Urinary bladder (tissue), 4 donors: ENCODE data around the gene MTM1. TPM values are rescaled to one million over a fixed set of nuclear protein-coding genes. Genes with fewer than 3 reads are reported as not detected.

Source experiments
- DNase-seq: peaks from one replicate; pipeline ENCODE4 v3.0.0-alpha.2; 2015; ENCODE audit errors: extremely low spot score
- H3K27ac ChIP-seq: one replicate; pipeline ENCODE4 v1.5.1; 2013; ENCODE audit warnings: low read depth, mild to moderate bottlenecking, moderate library complexity
- H3K36me3 ChIP-seq: one replicate; pipeline ENCODE4 v1.6.1; 2013; ENCODE audit warnings: mild to moderate bottlenecking, moderate library complexity; ENCODE audit not compliant: insufficient read depth
- H3K4me1 ChIP-seq: one replicate; pipeline ENCODE4 v1.6.1; 2013; ENCODE audit warnings: mild to moderate bottlenecking, moderate library complexity; ENCODE audit not compliant: insufficient read depth
- H3K4me3 ChIP-seq: one replicate; pipeline ENCODE4 v1.5.1; 2013; ENCODE audit warnings: low read depth, low read length
- WGBS: extraction: QIAGEN DNeasy Blood & Tissue Kit; methylation state at CpG from one replicate; pipeline ENCODE4 v1.1.7; 2013; 5-methylcytosine and 5-hydroxymethylcytosine counted together
- polyA plus RNA-seq: library from polyadenylated mRNA; stranded (reverse); fragments of 200-250 nt; gene quantifications from one replicate; pipeline ENCODE4 v1.2.3, GENCODE V29; 2013
- total RNA-seq: library from RNA; depleted of rRNA; stranded (reverse); fragments of >200 nt; gene quantifications from one replicate; pipeline ENCODE4 v1.2.3, GENCODE V29; 2014
- donor health status: healthy with polysubstance abuse.
- donor health status: healthy.

The MTM1 gene
- total and polyA plus RNA-seq, 2 donors = 9.7 to 18.5 TPM

DNA sequence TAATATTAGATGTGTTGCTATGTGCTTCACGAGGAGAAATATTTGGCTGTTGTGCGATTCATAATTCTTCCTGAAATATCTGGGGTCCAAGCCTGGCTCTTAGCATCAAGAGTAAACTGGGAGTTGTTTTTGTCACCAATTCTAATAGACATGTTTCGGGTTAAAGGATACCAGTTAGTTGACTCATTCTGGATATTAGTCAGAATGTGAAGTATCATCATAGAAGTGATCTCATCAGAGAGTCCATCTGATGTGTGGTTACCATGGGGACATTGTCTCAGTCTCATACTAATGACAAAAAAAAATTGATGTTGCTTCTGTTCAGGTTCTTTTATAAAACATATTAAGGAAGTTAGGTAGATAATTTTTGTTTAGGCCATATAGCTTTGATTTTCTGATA is 67.5 kb downstream of the MTM1 start:
- no peaks in the 10 kb centered on the region for H3K4me1 ChIP-seq
- DNase-seq = no peak
- WGBS = 70% methylated on average over 3 of the region's 3 CpGs
- H3K36me3 ChIP-seq = peaks cover 4% of the 10 kb centered on the region
- H3K27ac ChIP-seq = no peak overlapping the region
- no peak overlapping the region for H3K4me3 ChIP-seq

DNA sequence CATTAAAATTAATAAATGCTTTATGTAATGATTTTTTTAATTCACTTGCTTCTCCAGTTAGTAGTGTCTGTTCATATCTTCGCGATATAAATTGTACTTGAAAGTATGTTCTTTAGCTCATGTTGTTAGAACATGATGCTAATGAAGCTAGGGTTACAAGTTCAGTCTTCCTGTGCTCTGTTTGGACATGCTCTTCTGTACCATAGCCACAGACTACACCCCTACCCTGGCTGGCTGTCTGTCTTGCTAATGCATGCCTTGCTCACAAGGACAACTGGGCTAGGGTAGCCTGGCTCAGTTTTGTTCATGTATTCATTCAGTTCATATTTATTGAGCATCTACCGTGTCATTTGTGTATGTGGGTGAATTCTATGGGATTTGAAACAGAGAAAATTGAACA is 74.0 kb downstream of the MTM1 start:
- no peak overlapping the region for H3K4me3 ChIP-seq
- 90% methylated on average over 3 of the region's 3 CpGs for WGBS
- DNase-seq = no peak
- H3K36me3 ChIP-seq = peaks cover 2% of the 10 kb centered on the region
- H3K4me1 ChIP-seq = no peaks in the 10 kb centered on the region
- H3K27ac ChIP-seq = no peak overlapping the region

GRCh38 chrX:150643271-150643670 is 74.8 kb downstream of the MTM1 start:
- no peak for DNase-seq
- Histone ChIP-seq H3K4me1 (no peaks in the 10 kb centered on the region), H3K27ac (no peak overlapping the region), H3K36me3 (peaks cover 2% of the 10 kb centered on the region), H3K4me3 (no peak overlapping the region)
- WGBS = 28% methylated on average over 1 of the region's 1 CpG

DNA sequence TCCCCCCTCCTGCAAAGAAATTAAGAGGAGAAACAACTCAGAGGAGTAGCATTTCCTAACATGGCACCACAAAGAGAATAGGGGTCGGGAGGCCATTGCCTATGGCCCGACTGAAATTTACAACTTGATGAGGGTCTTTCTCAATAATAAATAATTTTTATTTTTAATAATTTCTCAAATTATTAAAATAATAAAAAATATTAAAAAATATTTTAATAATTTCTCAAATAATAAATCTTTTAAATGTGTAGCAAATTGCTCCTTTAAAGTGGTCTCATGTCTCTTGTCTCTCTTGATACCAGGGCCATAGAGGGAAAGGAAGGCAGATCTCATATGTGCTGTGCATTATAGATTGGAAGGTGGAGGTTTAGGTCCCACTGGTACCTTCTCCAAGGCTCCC is 75.5 kb downstream of the MTM1 start:
- no peak overlapping the region for H3K4me3 ChIP-seq
- DNase-seq = no peak
- no peaks in the 10 kb centered on the region for H3K4me1 ChIP-seq
- 91% methylated on average over 2 of the region's 2 CpGs for WGBS
- H3K36me3 ChIP-seq = no peaks in the 10 kb centered on the region
- no peak overlapping the region for H3K27ac ChIP-seq

- DNase-seq = no peak
- WGBS = 84% methylated on average over 4 of the region's 4 CpGs
- Histone ChIP-seq H3K4me3 (no peak overlapping the region), H3K4me1 (no peaks in the 10 kb centered on the region), H3K27ac (no peak overlapping the region), H3K36me3 (no peaks in the 10 kb centered on the region)
Measured at GRCh38 chrX:150644422-150644821, 76.0 kb downstream of the MTM1 start.

- DNase-seq = no peak
- Histone ChIP-seq H3K4me1 (no peaks in the 10 kb centered on the region), H3K4me3 (no peak overlapping the region), H3K27ac (no peak overlapping the region), H3K36me3 (no peaks in the 10 kb centered on the region)
- WGBS = 82% methylated on average over 5 of the region's 5 CpGs
Measured at GRCh38 chrX:150647331-150647730, 78.9 kb downstream of the MTM1 start.

GRCh38 chrX:150648296-150648940 is 80.0 kb downstream of the MTM1 start:
- 78% methylated on average over 4 of the region's 4 CpGs for WGBS
- Histone ChIP-seq H3K36me3 (no peaks in the 10 kb centered on the region), H3K4me3 (no peak overlapping the region), H3K4me1 (no peaks in the 10 kb centered on the region), H3K27ac (no peak overlapping the region)
- no peak for DNase-seq

GRCh38 chrX:150649096-150649870 is 80.9 kb downstream of the MTM1 start:
- Histone ChIP-seq H3K4me3 (no peak overlapping the region), H3K27ac (no peak overlapping the region), H3K36me3 (no peaks in the 10 kb centered on the region), H3K4me1 (no peaks in the 10 kb centered on the region)
- 64% methylated on average over 8 of the region's 8 CpGs for WGBS
- no peak for DNase-seq

DNA sequence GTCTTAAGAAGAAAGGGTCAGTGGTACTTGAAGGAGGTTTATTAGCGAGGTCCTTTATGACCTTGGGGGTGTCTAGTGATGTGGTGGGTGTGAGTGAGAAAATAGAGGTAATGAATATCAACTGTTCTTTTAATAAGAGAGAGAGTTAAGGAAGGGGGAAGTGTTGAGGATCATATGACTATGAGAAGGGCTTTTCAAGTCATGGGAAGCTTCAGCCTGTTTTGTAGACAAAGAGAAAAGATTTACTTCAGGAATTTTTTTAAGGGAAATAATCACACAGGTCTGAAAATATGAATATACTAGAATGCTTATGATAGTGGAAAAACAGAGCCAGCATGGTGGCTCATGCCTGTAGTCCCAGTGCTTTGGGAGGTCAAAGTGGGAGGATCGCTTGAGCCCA is 83.5 kb downstream of the MTM1 start:
- no peak for DNase-seq
- Histone ChIP-seq H3K4me3 (no peak overlapping the region), H3K4me1 (no peaks in the 10 kb centered on the region), H3K27ac (no peak overlapping the region), H3K36me3 (no peaks in the 10 kb centered on the region)
- WGBS = 97% methylated on average over 2 of the region's 2 CpGs

DNA sequence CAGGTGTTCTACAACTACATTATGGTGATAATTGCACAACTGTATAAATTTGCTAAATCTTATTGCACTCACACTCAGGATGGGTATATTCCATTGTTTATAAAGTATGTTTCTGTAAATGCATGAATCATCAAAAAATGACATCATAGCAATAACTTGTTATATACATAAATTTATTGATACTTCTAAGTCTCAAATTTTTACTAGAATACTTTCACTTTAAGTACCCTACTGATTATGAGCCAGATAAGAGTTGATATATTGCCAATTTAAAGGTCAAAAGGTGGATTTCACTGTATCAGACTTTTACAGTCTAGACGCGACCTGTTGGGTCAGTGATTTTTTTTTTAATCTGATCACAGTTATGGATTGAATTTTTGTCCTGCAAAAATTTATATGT is 87.4 kb downstream of the MTM1 start:
- WGBS = 76% methylated on average over 2 of the region's 2 CpGs
- no peaks in the 10 kb centered on the region for H3K36me3 ChIP-seq

DNA sequence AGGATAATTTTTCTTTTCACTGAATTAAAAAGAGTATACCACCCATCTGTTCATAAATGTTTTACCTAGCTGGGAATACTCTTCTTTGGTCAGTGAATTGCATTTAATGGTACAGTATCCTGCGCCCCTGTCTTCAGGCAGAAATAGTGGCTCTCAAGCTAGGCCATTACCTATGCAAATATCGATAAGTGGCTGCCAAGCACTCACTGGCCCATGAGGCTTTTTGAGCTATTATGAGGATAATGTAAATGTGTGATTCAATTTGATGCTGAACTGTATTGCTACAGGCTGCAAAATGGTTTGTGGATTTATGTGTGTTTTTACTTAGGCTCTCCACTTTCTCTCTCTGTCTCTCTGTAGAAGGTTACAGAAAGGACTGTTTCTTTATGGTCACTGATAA is 94.7 kb downstream of the MTM1 start:
- WGBS = 71% methylated on average over 2 of the region's 2 CpGs
- Histone ChIP-seq H3K27ac (no peak overlapping the region), H3K4me3 (no peak overlapping the region), H3K4me1 (no peaks in the 10 kb centered on the region), H3K36me3 (no peaks in the 10 kb centered on the region)
- no peak for DNase-seq

More for the DNA sequence above, 87.4 kb downstream of the MTM1 start:
- no peak overlapping the region for H3K27ac ChIP-seq
- no peaks in the 10 kb centered on the region for H3K4me1 ChIP-seq
- DNase-seq = no peak
- H3K4me3 ChIP-seq = no peak overlapping the region

DNA sequence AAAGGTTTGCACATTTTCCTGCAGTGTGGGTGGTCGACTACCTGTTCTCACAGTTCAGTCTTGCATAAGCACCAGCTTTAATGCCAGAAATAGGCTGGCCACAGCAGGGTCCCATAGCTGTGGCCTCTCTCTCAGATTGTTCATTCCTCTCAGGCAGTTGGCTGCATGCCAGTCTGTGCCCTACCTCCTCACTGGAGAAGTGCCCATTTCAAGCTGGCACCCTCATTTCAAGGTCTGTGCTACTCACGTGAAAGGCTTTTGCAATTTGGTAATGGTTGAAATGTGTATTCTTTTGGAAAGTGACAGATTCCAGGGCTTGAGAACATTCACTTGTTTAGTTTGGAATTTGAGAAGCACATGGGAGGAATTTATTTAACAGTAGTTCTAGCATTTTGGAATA is 95.9 kb downstream of the MTM1 start:
- Histone ChIP-seq H3K4me1 (no peaks in the 10 kb centered on the region), H3K36me3 (no peaks in the 10 kb centered on the region), H3K4me3 (no peak overlapping the region), H3K27ac (no peak overlapping the region)
- no peak for DNase-seq
- 49% methylated on average over 2 of the region's 2 CpGs for WGBS

- DNase-seq = no peak
- Histone ChIP-seq H3K4me3 (no peak overlapping the region), H3K36me3 (no peaks in the 10 kb centered on the region), H3K27ac (no peak overlapping the region), H3K4me1 (no peaks in the 10 kb centered on the region)
- 43% methylated on average over 2 of the region's 2 CpGs for WGBS
Measured at GRCh38 chrX:150676221-150676620, 107.8 kb downstream of the MTM1 start.

GRCh38 chrX:150680974-150681373 is 112.6 kb downstream of the MTM1 start:
- 50% methylated on average over 7 of the region's 7 CpGs for WGBS
- Histone ChIP-seq H3K36me3 (no peaks in the 10 kb centered on the region), H3K27ac (no peak overlapping the region), H3K4me1 (no peaks in the 10 kb centered on the region), H3K4me3 (no peak overlapping the region)
- no peak for DNase-seq
